ENCODE results near the gene ACKR2.

Gene ACKR2, protein sequence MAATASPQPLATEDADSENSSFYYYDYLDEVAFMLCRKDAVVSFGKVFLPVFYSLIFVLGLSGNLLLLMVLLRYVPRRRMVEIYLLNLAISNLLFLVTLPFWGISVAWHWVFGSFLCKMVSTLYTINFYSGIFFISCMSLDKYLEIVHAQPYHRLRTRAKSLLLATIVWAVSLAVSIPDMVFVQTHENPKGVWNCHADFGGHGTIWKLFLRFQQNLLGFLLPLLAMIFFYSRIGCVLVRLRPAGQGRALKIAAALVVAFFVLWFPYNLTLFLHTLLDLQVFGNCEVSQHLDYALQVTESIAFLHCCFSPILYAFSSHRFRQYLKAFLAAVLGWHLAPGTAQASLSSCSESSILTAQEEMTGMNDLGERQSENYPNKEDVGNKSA

DNA sequence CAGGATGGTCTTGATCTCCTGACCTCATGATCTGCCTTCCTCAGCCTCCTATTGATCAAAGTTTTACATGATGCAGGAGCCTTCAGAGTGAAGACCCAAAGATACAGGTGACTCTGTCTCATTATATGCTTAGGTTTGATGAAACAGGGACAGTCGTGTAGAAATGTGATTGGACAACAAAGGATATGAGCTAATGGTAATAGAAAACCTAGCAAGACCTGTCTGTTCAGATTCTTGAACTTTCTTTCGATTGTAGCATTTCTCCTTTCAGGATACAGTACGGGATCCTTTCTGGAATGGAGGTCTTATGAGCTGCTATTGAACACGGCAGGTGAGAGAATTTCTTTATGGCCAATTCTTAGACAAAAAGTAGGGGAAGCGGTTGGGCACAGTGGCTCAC, at the start of gene ACKR2:
TSS of gene ACKR2 (plus strand) at position 244 of the 400 bp plus-strand sequence. CDS start 55,058 bp downstream, outside the sequence.
- no peak for DNase-seq

DNA sequence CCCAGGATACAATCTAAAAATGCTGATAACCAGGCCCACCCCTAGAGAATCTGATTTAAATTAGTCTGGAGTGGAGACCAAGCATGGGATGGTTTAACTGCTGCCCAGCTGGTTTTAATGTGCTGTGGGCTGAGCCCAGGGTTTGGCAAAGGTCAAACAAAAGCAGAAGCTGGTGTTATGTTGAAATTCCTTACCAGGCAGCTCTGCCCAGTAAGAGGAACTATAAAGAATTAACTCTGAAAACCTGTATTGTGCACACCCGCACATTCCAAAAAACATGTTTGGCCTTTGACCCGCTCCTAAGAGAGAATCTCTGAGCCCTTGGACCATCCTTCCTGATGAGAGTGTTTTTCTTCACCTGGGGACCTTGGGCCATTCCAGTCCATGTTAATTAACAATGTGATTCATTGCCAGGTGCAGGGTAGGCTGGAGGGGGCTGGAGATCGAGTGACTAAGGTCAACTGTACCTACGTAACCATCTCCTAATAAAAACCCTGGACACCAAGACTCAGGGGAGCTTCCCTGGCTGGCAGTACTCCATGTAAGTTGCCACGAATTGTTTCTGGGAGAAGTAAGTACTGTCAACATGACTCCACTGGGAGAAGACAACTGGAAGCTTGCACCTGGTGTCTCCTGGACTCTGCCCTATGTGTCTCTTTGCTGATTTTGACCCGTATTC, 47.1 kb upstream of the ACKR2 start:
- DNase-seq: no peak

DNA sequence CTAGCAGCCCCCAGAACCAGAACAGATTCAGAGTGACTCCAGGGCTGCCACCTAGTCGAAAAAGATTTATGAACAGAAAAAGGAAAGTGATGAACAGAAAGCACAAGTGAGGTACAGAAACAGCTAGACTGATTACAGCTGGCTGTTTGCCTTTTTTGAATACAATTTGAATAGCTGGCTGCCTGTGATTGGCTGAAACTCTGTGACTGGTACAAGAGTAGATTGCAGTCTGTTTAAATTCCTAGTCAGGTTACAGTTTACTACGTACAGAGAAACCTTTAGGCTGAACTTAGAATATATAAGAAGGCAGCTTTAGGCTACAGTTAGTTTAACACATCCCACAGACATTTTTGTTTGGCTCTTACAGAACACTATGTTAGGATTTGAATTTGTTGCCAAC, 46.2 kb upstream of the ACKR2 start:
- DNase-seq: no peak

DNA sequence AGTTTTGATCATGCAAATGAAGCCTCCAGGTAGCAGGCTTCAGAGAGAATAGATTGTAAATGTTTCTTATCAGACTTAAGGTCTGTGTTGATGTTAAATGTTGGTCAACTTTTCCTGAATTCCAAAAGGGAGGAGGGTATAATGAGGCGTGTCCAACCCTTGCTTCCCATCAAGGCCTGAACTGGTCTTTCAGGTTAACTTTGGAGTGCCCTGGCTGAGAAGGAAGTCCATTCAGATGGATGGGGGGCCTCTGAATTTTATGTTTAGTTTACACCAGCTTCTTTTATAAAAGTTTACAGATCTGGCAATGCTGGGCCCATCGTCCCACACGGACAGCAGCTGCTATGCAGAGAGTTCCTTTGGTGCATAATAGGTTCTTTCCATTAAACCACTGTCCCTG, 45.1 kb upstream of the ACKR2 start:
- DNase-seq: no peak

DNA sequence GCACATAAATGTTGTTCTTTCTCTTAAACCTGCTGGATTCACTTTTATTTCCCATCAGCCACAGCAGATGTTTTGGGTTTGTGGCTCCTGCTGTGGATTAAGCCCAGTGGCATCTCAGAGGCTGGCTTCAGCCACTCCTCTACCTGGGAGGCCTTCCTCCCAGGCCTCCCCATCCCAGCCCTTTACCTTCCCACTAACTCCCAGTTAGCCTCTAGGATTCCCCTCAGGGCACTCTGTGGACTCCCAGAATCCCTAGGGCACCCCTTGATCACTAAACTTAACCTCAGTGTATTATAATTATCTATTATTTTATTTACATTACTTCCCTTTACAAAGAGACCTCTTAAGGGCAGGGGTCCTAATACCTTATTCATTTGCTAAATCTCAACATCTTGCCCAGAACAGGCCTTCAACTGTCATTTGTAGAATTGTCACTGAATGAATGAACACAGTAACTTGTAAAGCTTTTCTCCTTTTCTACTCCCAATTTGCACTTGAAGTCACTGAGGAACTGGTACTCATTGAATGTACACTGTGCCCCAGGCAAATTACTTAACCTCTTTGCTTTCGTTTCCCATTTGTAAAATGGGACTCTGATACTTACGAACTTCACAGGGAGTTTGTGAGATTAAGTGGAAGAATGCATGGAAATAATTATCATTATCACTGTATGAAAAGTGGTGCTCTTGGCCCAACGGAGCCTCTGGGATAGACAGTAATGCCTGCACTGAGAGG, 44.5 kb upstream of the ACKR2 start:
- DNase-seq: no peak

DNA sequence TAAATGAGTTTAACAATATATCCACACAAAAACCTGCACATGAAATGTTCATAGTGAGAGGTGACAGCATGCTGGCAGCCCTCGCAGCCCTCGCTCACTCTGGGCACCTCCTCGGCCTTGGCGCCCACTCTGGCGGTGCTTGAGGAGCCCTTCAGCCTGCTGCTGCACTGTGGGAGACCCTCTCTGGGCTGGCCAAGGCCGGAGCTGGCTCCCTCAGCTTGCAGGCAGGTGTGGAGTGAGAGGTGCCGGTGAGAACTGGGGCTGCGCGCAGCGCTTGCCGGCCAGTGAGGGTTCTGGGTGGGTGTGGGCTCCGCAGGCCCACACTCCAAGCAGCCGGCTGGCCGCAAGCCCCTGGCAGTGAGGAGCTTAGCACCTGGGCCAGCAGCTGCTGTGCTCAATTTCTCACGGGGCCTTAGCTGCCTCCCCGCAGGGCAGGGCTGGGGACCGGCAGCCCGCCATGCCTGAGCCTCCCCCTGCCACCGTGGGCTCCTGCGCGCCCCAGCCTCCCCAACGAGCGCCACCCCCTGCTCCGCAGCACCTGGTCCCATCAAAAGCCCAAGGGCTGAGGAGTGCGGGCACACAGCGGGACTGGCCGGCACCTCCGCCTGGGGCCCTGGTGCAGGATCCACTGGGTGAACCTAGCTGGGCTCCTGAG, 39.6 kb upstream of the ACKR2 start:
- DNase-seq: no peak

DNA sequence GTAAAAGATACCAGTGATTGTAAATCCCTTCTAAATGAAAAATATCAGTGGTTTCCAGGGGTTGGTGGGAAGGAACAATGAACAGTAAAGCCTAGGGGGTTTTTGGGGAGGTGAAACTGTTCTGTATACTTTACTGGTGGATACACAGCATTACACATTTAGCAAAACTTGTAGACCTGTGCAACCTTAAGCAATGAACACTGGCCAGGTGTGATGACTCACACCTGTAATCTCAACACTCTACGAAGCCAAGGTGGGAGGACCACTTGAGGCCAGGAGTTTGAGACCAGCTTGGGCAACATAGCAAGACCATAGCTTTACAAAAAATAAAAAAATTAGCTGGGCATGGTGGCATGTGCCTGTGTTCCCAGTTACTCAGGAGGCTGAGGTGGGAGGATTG, 38.0 kb upstream of the ACKR2 start:
- no peak for DNase-seq

DNA sequence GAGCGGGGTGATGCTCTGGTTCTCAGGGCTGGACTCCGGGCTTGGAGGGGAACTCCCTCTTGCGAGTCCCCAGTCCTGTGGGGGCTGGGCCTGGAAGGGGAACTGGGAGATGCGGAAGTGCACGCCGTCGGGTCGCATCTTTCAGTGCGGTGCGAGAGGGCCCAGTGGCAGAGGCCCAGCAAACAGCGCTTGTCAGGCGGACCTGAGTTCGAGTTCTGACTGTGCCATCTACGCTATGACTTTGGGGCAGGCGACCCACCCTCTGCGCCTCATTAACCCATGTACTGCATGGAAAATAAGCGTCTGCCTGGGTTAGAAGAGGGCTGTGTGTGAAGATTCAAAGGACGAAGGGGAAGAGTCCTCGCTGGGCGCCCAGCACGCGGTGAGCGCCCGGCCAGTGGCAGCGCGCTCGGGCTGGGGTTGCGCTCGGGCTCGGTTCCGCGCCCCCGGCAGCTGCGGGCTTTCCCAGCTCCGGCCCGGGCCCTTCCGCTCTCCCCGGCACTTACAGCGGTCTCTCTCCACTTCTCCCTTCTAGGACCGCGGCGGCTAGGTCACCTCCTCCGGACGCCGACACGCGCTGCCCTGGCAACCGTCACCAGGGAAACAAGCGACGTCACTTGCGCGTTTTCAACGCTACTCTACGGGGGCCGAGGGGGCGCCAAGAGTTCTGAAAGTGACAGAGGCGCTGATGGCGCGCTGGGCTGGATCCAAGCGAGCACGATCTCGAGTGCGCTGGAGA, 36.4 kb upstream of the ACKR2 start, which contains the start of gene CCDC13:
TSS of gene CCDC13 (minus strand) at position 584 of the 739 bp plus-strand sequence. CDS start 14,908 bp downstream, outside the sequence.
- peak; percentile 42 for DNase-seq

DNA sequence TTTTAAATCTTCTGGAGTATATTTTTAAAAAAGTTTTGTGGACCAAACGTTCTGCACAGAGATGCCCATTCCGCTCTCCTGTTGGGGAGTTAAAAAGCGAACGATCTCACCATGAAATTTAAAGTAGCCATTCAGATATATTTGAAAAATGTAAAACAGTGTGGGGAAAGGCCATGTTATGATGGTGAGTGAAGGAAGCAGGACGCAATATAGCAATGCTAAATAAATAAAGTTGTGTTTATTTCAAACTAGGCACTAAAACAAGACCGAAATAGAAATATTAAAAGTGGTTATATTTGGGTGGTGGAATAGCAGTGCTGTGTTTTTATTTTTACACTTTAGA, 35.9 kb upstream of the ACKR2 start:
- no peak for DNase-seq

DNA sequence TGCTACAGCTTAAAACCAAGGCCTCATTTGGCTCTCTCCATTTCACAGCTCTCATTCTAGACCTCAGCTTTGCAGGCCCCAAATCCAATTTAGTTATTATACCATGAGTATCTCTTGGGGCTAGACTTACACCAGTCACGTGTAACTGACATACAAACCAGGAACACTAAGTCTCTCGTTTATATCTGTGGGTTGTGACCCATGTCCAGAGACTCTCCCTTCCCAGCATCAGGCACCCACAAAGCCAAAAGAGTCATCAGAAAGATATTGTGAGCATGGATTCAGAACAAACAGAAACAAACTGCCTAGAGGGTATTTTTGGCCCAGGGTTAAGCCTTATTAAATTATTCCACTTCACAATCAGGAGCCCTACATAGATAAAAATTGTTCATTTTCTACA, 30.6 kb upstream of the ACKR2 start:
- no peak for DNase-seq

DNA sequence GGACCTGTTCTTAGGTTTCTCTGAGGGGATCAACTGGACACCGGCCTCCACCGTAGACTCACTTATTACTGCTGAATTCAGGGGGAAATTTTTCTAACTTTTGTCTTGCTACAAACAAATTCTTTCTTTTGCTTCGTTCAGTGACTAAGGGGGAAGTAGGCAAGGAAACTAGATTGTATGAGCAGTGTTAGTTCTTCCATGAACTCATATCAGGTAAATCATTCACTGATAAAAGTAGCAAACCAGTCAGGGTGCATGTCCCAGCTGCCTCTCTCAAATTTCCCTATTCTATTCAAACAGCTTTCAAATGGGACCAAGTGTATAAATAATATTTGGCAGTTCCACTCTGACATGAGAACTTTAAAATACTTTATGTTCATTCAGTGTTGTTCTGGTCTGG, 28.8 kb upstream of the ACKR2 start:
- DNase-seq: no peak

DNA sequence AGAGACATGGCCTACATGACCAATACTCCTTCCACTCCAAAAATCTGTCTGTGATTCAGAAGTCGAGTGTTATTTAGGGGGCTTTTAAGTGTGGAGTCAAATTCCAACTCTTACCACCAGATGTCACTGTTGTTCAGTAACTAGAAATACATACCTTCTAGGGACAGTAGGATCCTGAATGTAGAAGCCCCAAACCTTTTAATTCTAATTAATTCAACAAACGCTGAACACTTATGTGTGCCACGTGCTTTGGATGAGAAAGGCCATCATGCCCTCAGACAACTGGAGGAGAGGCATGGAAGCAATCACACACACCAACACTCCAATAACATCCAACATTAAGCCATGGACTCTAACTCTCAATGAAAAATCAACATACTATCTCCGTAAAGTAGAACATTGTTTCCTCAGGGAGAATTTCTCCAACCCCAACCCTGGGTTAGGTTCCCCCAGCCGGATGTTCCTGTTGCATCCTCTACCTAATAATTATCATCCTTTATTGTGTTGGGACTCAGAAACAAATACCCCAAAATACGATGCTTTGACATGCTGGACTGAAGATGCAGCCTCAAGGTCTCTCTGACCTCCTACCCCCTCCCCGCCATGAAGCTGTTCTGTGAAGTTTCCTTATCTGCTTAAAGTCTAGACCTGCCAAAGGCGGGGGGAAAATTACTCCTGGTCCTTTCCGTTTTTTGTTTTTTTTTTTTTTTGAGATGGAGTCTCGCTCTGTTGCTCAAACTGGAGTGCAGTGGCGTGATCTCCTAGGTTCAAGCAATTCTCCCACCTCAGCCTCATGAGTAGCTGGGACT, 28.1 kb upstream of the ACKR2 start:
- peak; percentile 5 for DNase-seq

DNA sequence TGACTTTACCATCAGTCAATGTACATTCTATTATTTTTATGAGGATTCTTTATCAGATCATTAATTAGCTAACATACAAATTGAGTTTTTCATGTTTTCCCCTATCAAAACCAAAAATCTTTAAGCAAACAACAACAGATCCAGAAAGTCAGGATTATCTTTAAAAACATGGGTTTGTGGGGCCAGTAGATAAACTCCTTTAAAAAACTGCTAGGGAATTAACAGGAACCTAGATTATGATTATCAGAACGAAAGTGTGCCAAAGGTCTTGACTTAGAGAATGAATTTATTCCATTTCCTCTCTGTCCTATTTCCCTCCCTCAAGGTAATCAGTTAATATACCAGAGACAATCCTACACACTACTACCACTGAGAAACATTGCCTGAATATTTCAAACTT, 23.0 kb upstream of the ACKR2 start:
- DNase-seq: no peak

DNA sequence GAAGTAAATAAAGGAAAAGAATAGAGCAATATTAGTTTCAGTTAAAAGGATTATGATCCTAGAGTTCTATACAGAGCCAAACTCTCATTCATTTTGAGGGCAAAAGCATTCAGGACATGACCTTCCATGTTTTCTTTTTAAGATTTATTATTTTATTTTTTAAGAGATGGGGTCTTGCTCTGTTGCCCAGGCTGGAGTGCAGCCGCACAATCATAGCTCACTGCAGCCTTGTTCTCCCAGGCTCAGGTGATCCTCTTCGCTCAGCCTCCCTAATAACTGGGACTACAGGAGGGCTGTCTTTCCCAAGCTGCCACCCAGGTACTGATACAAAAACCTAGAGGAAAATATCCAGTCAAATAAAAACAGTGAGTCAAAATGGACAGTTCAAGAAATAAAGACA, 22.6 kb upstream of the ACKR2 start:
- no peak for DNase-seq

DNA sequence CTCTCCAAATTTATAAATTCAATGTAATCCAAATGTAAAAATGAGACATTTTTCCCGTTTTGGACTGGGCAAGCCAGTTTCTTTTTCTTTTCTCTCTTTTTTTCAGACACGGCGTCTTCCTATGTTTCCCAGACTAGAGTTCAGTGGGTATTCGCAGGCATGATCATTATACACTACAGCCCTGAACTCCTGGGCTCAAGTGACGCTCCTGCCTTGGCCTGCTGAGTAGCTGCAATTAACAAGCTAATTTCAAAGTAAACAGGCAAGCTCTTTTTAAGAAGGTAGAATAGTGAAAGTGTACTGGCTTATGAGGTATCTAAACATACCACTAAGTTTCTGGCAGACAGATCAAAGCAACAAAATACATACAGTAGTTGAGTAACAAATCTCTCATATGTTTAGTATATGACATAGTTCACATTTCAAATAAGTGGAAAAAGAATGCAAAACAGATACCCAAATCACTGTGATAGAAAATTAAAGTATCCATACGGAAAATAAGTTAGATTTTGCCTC, 18.5 kb upstream of the ACKR2 start:
- DNase-seq: no peak

DNA sequence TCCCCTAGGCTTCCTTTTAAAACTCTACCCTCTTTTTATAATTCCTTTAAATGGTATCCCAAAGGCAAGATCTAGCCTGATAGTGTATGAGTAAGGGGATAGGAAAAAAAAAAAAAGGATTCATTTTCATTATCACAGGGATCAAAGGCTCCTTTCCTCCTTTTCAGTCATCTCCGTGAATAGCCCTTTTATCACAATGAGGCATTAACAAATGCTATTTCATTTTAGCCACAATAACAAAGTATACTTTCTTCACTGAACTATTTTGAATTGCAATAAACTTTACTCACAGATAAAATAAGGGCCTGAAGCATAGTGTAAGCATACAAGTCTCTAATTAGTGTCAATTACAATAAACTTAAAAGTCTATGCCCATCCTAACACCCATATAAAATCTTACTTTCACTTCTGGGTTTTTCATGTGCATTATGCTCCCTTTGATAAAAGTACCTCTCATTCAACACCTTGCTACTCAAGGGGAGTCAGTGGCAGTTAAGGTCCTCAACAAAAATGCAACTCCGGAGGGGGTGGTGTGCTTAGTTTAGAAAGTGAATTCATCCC, 13.5 kb upstream of the ACKR2 start:
- DNase-seq: no peak

DNA sequence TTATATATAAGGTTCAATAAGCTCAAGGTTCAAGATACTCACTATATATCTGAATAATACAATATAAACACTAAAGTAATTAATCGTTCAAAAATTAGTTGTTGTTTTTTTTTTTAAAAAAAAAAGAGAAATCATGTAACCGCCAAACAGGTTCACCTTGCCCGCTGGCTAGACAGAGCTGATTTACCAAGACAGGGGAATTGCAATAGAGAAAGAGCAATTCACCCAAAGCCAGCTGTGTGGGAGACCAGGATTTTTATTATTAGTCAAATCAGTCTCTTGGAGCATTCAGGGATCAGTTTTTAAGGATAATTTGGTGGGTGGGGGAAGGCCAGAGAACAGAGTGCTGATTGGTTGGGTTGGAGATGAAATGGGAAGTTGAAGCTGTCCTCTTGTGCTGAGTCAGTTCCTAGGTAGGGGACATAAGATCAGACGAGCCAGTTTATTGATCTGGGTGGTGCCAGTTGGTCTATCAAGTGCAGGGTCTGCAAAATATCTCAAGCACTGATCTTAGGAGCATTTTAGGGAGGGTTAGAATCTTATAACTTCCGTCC, 12.8 kb upstream of the ACKR2 start:
- DNase-seq: no peak

DNA sequence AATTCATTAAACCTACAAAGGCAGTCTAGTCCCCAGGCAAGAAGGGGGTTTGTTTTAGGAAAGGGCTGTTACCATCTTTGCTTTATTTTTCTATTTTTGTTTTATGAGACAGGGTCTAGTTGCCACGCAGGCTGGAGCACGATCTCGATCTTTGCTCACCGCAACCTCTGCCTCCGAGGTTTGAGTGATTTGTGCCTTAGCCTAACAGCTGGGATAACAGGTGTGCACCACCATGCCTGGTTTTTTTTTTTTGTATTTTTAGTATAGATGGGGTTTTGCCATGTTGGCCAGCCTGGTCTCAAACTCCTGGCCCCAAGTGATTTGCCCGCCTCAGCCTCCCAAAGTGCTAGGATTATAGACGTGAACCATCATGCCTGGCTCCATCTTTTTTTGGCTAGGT, 9.9 kb upstream of the ACKR2 start:
- no peak for DNase-seq

DNA sequence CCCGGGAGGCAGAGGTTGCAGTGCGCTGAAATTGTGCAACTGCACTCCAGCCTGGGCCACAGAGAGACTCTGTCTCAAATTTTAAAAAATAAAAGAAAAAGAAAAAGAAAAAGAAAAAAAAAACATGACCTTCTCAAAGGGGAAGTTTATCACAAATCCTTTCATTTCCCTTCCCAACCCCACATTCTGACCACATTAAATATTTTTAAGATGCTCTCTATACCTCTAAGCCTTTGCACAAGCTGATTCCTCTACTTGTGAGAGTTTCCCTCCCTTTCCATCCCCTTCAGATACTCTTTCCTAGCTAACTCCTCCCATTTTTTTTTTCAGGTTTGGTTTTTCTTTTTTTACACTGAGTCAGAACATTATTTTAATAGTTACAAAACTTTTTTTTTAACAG, 9.0 kb upstream of the ACKR2 start:
- DNase-seq: no peak

DNA sequence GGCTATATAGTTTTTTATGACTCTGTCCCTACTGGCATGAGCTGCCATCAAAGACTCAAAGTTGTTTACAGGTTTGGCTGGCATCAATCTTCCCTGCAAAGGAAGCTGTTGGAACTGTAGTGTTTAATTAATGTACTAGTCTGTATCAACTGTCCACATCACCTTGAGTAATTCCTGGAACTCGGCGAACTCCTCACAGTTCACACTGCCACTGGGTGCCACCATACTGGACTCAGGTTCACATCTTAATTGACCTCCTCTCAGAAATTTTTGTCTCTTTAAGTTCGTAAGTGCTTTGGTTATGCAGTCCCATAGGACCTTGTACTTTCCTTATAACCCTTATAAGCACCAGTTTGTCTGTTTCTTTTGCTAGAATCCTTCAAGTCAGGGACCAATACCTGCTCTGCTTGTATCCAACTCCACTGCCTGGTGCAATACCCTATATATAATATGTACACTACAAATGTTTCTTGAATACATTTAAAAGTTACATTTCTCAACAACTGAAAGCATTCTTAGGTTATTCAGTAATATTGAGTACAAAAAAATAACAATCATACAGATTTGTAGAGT, 8.1 kb upstream of the ACKR2 start:
- DNase-seq: no peak
